ENCODE measurements around the gene GPS1.

GPS1 gene

GRCh38 chr17:82050152-82050760 lies 1.4 kb upstream of the GPS1 start:
- TF ChIP-seq GATA3 (IDR thresholded peaks at IDR 0.05; ENCODE audit: low read depth, low read length) (no peak), GATA2 (IDR thresholded peaks at IDR 0.05; ENCODE audit: low read depth, low read length) (no peak)

GRCh38 chr17:82050761-82051641 lies 697 bp upstream of the GPS1 start:
- TF ChIP-seq GATA3 (IDR thresholded peaks at IDR 0.05; ENCODE audit: low read depth, low read length), result no peak
- TF ChIP-seq GATA2 (IDR thresholded peaks at IDR 0.05; ENCODE audit: low read depth, low read length), result no peak

GRCh38 chr17:82052638-82053059 lies 951 bp downstream of the GPS1 start:
- no peak for TF ChIP-seq GATA3 (IDR thresholded peaks at IDR 0.05; ENCODE audit: low read depth, low read length)
- no peak for TF ChIP-seq GATA2 (IDR thresholded peaks at IDR 0.05; ENCODE audit: low read depth, low read length)

- TF ChIP-seq GATA3 (IDR thresholded peaks at IDR 0.05; ENCODE audit: low read depth, low read length), result no peak
- no peak for TF ChIP-seq GATA2 (IDR thresholded peaks at IDR 0.05; ENCODE audit: low read depth, low read length)
Measured at GRCh38 chr17:82053130-82053529, 1.4 kb downstream of the GPS1 start.

- TF ChIP-seq GATA2 (IDR thresholded peaks at IDR 0.05; ENCODE audit: low read depth, low read length) (no peak), GATA3 (IDR thresholded peaks at IDR 0.05; ENCODE audit: low read depth, low read length) (no peak)
Measured at GRCh38 chr17:82053556-82054263, 2.0 kb downstream of the GPS1 start.

GRCh38 chr17:82054351-82055022 lies 2.8 kb downstream of the GPS1 start:
- no peak for TF ChIP-seq GATA2 (IDR thresholded peaks at IDR 0.05; ENCODE audit: low read depth, low read length)
- TF ChIP-seq GATA3 (IDR thresholded peaks at IDR 0.05; ENCODE audit: low read depth, low read length), result no peak

GRCh38 chr17:82055023-82055964 lies 3.6 kb downstream of the GPS1 start:
- TF ChIP-seq GATA2 (IDR thresholded peaks at IDR 0.05; ENCODE audit: low read depth, low read length), result no peak

DNA sequence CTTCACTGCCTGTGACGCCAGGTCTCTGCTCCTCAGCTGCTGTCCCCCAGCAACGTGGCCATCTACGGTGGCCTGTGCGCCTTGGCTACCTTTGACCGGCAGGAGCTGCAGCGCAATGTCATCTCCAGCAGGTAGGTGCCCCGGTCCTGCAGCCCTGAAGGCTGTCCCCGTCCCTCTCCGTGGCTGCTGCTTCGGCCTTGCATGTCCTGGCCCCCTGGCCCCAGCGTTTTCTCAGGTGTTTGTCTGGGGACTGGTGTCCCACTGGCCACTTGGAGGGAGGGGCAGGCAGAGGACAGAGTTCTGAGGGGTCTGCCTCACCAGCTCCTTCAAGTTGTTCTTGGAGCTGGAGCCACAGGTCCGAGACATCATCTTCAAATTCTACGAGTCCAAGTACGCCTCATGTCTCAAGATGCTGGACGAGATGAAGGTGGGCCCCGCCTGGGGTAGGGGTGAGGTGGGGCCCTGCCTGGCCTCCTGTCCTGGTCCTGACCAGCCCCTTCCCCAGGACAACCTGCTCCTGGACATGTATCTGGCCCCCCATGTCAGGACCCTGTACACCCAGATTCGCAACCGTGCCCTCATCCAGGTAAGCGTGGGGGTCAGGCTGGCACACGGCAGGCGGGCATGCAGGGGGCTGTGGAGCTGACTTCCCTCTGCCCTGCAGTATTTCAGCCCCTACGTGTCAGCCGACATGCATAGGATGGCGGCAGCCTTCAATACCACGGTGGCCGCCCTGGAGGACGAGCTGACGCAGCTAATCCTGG lies 4.4 kb downstream of the GPS1 start:
- TF ChIP-seq GATA2 (IDR thresholded peaks at IDR 0.05; ENCODE audit: low read depth, low read length), result no peak
- no peak for TF ChIP-seq GATA3 (IDR thresholded peaks at IDR 0.05; ENCODE audit: low read depth, low read length)

GRCh38 chr17:82056729-82057621 lies 5.3 kb downstream of the GPS1 start:
- no peak for TF ChIP-seq GATA3 (IDR thresholded peaks at IDR 0.05; ENCODE audit: low read depth, low read length)

GRCh38 chr17:82058230-82058854 lies 6.6 kb downstream of the GPS1 start:
- TF ChIP-seq GATA2 (IDR thresholded peaks at IDR 0.05; ENCODE audit: low read depth, low read length), result no peak
- no peak for TF ChIP-seq GATA3 (IDR thresholded peaks at IDR 0.05; ENCODE audit: low read depth, low read length)

- no peak for TF ChIP-seq GATA3 (IDR thresholded peaks at IDR 0.05; ENCODE audit: low read depth, low read length)
- no peak for TF ChIP-seq GATA2 (IDR thresholded peaks at IDR 0.05; ENCODE audit: low read depth, low read length)
Measured at GRCh38 chr17:82058855-82059249, 7.2 kb downstream of the GPS1 start.
